Neural cell (in vitro differentiated cells): ENCODE measurements around the gene BRINP2.

ENCODE experiments used
- EZH2 ChIP-seq: fragments of 200-600, 300-800 bp; shearing (Covaris generic), sonication (generic); IDR thresholded peaks from 2 replicates; pipeline ENCODE4 v1.6.1; 2014; ENCODE audit warnings: antibody characterized with exemption, low read length, borderline replicate concordance, mild to moderate bottlenecking; ENCODE audit not compliant: insufficient read depth, poor library complexity, severe bottlenecking
- POLR2AphosphoS5 ChIP-seq: IDR thresholded peaks from 2 replicates; pipeline ENCODE4 v1.6.1; 2012
- TF ChIP-seq, protein P1 (sequence below): fragments of 450-650 bp; IDR thresholded peaks from 2 replicates; pipeline ENCODE4 v1.5.1; 2014; ENCODE audit warnings: antibody characterized with exemption, mild to moderate bottlenecking, moderate library complexity; ENCODE audit not compliant: poor library complexity, severe bottlenecking
- TF ChIP-seq, protein P2 (sequence below): IDR thresholded peaks from 2 replicates; pipeline ENCODE4 v1.6.1; 2012; ENCODE audit warnings: borderline replicate concordance

GRCh38 chr1:177282976-177283375 is 112.2 kb downstream of the BRINP2 start:
- TF ChIP-seq, protein P1, sequence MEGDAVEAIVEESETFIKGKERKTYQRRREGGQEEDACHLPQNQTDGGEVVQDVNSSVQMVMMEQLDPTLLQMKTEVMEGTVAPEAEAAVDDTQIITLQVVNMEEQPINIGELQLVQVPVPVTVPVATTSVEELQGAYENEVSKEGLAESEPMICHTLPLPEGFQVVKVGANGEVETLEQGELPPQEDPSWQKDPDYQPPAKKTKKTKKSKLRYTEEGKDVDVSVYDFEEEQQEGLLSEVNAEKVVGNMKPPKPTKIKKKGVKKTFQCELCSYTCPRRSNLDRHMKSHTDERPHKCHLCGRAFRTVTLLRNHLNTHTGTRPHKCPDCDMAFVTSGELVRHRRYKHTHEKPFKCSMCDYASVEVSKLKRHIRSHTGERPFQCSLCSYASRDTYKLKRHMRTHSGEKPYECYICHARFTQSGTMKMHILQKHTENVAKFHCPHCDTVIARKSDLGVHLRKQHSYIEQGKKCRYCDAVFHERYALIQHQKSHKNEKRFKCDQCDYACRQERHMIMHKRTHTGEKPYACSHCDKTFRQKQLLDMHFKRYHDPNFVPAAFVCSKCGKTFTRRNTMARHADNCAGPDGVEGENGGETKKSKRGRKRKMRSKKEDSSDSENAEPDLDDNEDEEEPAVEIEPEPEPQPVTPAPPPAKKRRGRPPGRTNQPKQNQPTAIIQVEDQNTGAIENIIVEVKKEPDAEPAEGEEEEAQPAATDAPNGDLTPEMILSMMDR = no peak
- TF ChIP-seq, protein P2, sequence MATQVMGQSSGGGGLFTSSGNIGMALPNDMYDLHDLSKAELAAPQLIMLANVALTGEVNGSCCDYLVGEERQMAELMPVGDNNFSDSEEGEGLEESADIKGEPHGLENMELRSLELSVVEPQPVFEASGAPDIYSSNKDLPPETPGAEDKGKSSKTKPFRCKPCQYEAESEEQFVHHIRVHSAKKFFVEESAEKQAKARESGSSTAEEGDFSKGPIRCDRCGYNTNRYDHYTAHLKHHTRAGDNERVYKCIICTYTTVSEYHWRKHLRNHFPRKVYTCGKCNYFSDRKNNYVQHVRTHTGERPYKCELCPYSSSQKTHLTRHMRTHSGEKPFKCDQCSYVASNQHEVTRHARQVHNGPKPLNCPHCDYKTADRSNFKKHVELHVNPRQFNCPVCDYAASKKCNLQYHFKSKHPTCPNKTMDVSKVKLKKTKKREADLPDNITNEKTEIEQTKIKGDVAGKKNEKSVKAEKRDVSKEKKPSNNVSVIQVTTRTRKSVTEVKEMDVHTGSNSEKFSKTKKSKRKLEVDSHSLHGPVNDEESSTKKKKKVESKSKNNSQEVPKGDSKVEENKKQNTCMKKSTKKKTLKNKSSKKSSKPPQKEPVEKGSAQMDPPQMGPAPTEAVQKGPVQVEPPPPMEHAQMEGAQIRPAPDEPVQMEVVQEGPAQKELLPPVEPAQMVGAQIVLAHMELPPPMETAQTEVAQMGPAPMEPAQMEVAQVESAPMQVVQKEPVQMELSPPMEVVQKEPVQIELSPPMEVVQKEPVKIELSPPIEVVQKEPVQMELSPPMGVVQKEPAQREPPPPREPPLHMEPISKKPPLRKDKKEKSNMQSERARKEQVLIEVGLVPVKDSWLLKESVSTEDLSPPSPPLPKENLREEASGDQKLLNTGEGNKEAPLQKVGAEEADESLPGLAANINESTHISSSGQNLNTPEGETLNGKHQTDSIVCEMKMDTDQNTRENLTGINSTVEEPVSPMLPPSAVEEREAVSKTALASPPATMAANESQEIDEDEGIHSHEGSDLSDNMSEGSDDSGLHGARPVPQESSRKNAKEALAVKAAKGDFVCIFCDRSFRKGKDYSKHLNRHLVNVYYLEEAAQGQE = no peak
- no peak for TF ChIP-seq POLR2AphosphoS5
- TF ChIP-seq EZH2 = no peak
